Measurements from ENCODE around the gene NLRP3. TPM values are rescaled to one million over a fixed set of nuclear protein-coding genes. Genes with fewer than 3 reads are reported as not detected.
"Not testable (repeated sequence)": the region's sequence is repeated elsewhere in the genome, so short reads cannot be mapped to it uniquely, and the experiment has no call there.

NLRP3 gene
- total RNA-seq, 1 experiment from 2014 or later: 0.26 TPM

- H3K4me3 Mint-ChIP-seq (ENCODE audit: low read depth, unreplicated experiment): no peak overlapping the region
Observed at GRCh38 chr1:247368490-247369145, 47.4 kb upstream of the NLRP3 start.

GRCh38 chr1:247370786-247371732, 44.9 kb upstream of the NLRP3 start:
- H3K4me1 Mint-ChIP-seq (ENCODE audit: low read depth, unreplicated experiment): no peaks in the 10 kb centered on the region
- no TSS peak for BruUV-seq (replicated peaks)
- CTCF ChIA-PET: no interaction called here

More at GRCh38 chr1:247368490-247369145, 47.4 kb upstream of the NLRP3 start:
- H3K36me3 Mint-ChIP-seq (ENCODE audit: insufficient read depth, unreplicated experiment): no peaks in the 10 kb centered on the region
- no peak for TF ChIP-seq CTCF (IDR thresholded peaks at IDR 0.05; ENCODE audit: unreplicated experiment)
- no peaks in the 10 kb centered on the region for H3K4me1 Mint-ChIP-seq (ENCODE audit: low read depth, unreplicated experiment)
- CTCF ChIA-PET: no interaction called here
- no peak for DNase-seq
- no peak overlapping the region for H3K27ac Mint-ChIP-seq (ENCODE audit: unreplicated experiment)
- H3K9me3 Mint-ChIP-seq (ENCODE audit: low read depth, unreplicated experiment): peaks cover 3% of the 10 kb centered on the region
- no TSS peak for BruUV-seq (replicated peaks)
- H3K27me3 Mint-ChIP-seq (ENCODE audit: unreplicated experiment): no peaks in the 10 kb centered on the region
- intact Hi-C loops (cut with micrococcal nuclease; ENCODE audit: unreplicated experiment): no loop called here

GRCh38 chr1:247371801-247372259, 44.1 kb upstream of the NLRP3 start:
- no peak for TF ChIP-seq CTCF (IDR thresholded peaks at IDR 0.05; ENCODE audit: unreplicated experiment)
- no peak overlapping the region for H3K4me3 Mint-ChIP-seq (ENCODE audit: low read depth, unreplicated experiment)
- no TSS peak for BruUV-seq (replicated peaks)
- CTCF ChIA-PET: no interaction called here
- intact Hi-C loops (cut with micrococcal nuclease; ENCODE audit: unreplicated experiment): loop anchor here (1.0 kb wide), 1 partner anchor 115 kb away; no protein-coding TSS in a partner anchor
- H3K27me3 Mint-ChIP-seq (ENCODE audit: unreplicated experiment): no peaks in the 10 kb centered on the region
- no peak overlapping the region for H3K27ac Mint-ChIP-seq (ENCODE audit: unreplicated experiment)
- peaks cover 3% of the 10 kb centered on the region for H3K9me3 Mint-ChIP-seq (ENCODE audit: low read depth, unreplicated experiment)
- H3K4me1 Mint-ChIP-seq (ENCODE audit: low read depth, unreplicated experiment): no peaks in the 10 kb centered on the region
- no peaks in the 10 kb centered on the region for H3K36me3 Mint-ChIP-seq (ENCODE audit: insufficient read depth, unreplicated experiment)
- DNase-seq: no peak

More at GRCh38 chr1:247370786-247371732, 44.9 kb upstream of the NLRP3 start:
- Mint-ChIP-seq H3K9me3 (ENCODE audit: low read depth, unreplicated experiment) (peaks cover 3% of the 10 kb centered on the region), H3K36me3 (ENCODE audit: insufficient read depth, unreplicated experiment) (no peaks in the 10 kb centered on the region), H3K27me3 (ENCODE audit: unreplicated experiment) (no peaks in the 10 kb centered on the region), H3K27ac (ENCODE audit: unreplicated experiment) (no peak overlapping the region), H3K4me3 (ENCODE audit: low read depth, unreplicated experiment) (no peak overlapping the region)
- DNase-seq: no peak
- intact Hi-C loops (cut with micrococcal nuclease; ENCODE audit: unreplicated experiment): no loop called here
- TF ChIP-seq CTCF (IDR thresholded peaks at IDR 0.05; ENCODE audit: unreplicated experiment): no peak

GRCh38 chr1:247373721-247374141, 42.2 kb upstream of the NLRP3 start:
- Mint-ChIP-seq H3K4me1 (ENCODE audit: low read depth, unreplicated experiment) (no peaks in the 10 kb centered on the region), H3K4me3 (ENCODE audit: low read depth, unreplicated experiment) (no peak overlapping the region), H3K27me3 (ENCODE audit: unreplicated experiment) (no peaks in the 10 kb centered on the region), H3K9me3 (ENCODE audit: low read depth, unreplicated experiment) (peaks cover 5% of the 10 kb centered on the region), H3K36me3 (ENCODE audit: insufficient read depth, unreplicated experiment) (no peaks in the 10 kb centered on the region), H3K27ac (ENCODE audit: unreplicated experiment) (no peak overlapping the region)
- CTCF ChIA-PET: no interaction called here
- no peak for TF ChIP-seq CTCF (IDR thresholded peaks at IDR 0.05; ENCODE audit: unreplicated experiment)
- DNase-seq: no peak
- BruUV-seq (replicated peaks): no TSS peak
- intact Hi-C loops (cut with micrococcal nuclease; ENCODE audit: unreplicated experiment): no loop called here

GRCh38 chr1:247374651-247375334, 41.2 kb upstream of the NLRP3 start:
- H3K27me3 Mint-ChIP-seq (ENCODE audit: unreplicated experiment); CTCF ChIA-PET; H3K4me3 Mint-ChIP-seq (ENCODE audit: low read depth, unreplicated experiment); H3K36me3 Mint-ChIP-seq (ENCODE audit: insufficient read depth, unreplicated experiment); intact Hi-C loops (cut with micrococcal nuclease; ENCODE audit: unreplicated experiment); BruUV-seq (replicated peaks); H3K27ac Mint-ChIP-seq (ENCODE audit: unreplicated experiment); H3K4me1 Mint-ChIP-seq (ENCODE audit: low read depth, unreplicated experiment); DNase-seq: not testable (repeated sequence)
- H3K9me3 Mint-ChIP-seq (ENCODE audit: low read depth, unreplicated experiment): peaks cover 11% of the 10 kb centered on the region

All from Calu3 (cell line).